K562 treated with DMSO at 1 percent for 24 hours (cell line): ENCODE measurements around the gene ATP6V0E1. TPM values are rescaled to one million over a fixed set of nuclear protein-coding genes. Genes with fewer than 3 reads are reported as not detected.

ENCODE experiments used
- total RNA-seq: library from RNA; unstranded; fragments of 300-600 nt; gene quantifications from 2 replicates; pipeline ENCODE4 v1.2.3, GENCODE V29; 2022; ENCODE audit warnings: low read depth; ENCODE audit not compliant: insufficient read depth

Gene ATP6V0E1
- 107 and 119 TPM in 2 replicates for total RNA-seq

GRCh38 chr5:172983542-172984243 is at the start of gene ATP6V0E1:
TSS of gene ATP6V0E1 (plus strand) at chr5:172983771. CDS start at chr5:172983861, 90 bp downstream.

GRCh38 chr5:173055983-173056782 is 72.6 kb downstream of the ATP6V0E1 start, which contains the start of gene CREBRF:
TSS of gene CREBRF (plus strand) at chr5:173056352. CDS start at chr5:173080776, 24,424 bp downstream.

Other genes starting within 250 kb of the ATP6V0E1 start
- 20.4 and 21.7 TPM in 2 replicates for gene DUSP1, start 212.6 kb upstream of the ATP6V0E1 start, total RNA-seq
- gene ERGIC1, start 149.5 kb upstream of the ATP6V0E1 start, total RNA-seq: 50.5 and 54.0 TPM in 2 replicates
- gene RPL26L1, start 24.3 kb upstream of the ATP6V0E1 start, total RNA-seq: 76.5 and 84.3 TPM in 2 replicates
- 2.4 and 3.4 TPM in 2 replicates for gene CREBRF, start 72.6 kb downstream of the ATP6V0E1 start, total RNA-seq
- 12.8 and 14.5 TPM in 2 replicates for gene BNIP1, start 160.8 kb downstream of the ATP6V0E1 start, total RNA-seq